Smooth muscle cell of the umbilical artery (primary cell): ENCODE measurements around the gene CORO1C. TPM values are rescaled to one million over a fixed set of nuclear protein-coding genes. Genes with fewer than 3 reads are reported as not detected.

Source experiments
- total RNA-seq: library from RNA; depleted of rRNA; stranded (reverse); fragments of >200 nt; gene quantifications from 2 replicates; pipeline ENCODE4 v1.2.3, GENCODE V29; 2014

CORO1C gene
- total RNA-seq: 168 and 308 TPM in 2 replicates

DNA sequence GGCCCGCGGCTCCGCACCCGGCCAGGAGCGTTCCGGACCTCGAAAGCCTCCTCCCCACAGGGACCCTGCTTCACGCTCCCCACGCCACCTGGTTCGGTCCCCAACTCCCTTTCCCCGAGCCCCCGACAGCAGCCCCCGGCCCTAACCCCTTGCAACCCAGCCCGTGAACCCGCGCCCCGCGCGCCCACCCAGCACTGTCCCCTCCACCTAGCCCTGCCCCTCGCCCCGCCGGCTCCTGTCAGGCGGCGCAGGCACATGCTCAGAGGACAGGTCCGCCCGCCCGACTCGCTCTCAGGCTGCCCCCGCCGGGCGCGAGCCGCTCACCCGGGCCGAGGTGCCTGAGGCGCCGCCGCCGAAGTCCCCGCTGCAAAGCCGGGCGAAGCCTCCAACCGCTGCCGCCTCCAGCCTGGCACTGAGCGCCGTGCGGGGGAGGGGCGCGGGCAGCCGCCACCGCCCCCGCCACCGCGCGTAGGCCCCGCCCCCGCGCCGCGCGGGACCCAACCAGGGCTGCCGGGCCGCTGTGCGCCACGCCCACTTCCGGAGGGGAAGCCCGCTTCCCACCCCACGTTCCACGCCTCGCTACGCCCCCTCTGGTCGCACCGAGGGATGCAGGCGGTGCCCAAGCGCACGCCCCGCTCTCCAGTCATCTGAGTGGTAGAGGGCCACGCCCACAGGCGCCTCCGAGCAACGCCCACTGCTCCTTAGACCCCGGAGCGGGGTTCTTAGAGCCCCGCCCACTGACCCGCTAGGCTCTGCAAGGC is at the start of gene CORO1C:
CORO1C (minus strand) TSS at position 414 of the 761 bp plus-strand sequence. CDS start 30,200 bp downstream, outside the sequence.

DNA sequence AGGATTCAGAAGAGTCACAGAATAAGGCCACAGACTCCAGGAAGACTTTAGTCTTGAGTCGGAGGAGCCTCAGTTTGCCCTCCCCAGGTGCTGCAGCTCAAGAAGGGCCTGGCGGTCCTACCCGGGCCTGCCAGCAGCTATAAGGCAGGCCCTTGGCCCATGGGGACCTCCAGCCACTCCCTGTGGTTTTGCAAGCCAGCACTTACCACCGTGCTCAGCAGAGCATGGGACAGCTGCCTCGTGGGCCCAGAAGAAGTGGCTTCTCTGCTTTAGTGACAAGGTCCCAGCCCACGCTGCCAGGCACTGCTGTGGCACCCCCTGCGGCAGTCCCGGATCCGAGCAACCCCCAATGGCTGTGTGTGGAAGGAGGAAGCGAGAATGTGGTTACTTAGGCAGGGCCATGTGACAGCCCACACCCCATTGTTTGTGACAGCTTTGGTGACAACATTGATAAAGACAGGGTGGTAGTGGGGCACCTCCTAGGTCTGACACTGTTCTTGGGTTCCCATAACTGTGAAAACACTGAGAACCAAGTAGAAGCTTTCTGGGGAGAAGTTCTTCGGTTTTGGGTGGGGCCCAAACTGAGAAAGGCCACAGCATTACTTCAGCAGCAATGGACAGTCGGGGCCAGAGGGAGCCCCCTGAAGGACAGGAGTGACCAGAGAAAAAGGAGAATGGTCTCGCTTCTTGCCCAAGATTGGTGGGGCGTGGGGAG is 97.6 kb downstream of the CORO1C start, which contains the start of gene SELPLG:
SELPLG (minus strand) TSS at position 361 of the 715 bp plus-strand sequence. CDS start 9,587 bp downstream, outside the sequence.

DNA sequence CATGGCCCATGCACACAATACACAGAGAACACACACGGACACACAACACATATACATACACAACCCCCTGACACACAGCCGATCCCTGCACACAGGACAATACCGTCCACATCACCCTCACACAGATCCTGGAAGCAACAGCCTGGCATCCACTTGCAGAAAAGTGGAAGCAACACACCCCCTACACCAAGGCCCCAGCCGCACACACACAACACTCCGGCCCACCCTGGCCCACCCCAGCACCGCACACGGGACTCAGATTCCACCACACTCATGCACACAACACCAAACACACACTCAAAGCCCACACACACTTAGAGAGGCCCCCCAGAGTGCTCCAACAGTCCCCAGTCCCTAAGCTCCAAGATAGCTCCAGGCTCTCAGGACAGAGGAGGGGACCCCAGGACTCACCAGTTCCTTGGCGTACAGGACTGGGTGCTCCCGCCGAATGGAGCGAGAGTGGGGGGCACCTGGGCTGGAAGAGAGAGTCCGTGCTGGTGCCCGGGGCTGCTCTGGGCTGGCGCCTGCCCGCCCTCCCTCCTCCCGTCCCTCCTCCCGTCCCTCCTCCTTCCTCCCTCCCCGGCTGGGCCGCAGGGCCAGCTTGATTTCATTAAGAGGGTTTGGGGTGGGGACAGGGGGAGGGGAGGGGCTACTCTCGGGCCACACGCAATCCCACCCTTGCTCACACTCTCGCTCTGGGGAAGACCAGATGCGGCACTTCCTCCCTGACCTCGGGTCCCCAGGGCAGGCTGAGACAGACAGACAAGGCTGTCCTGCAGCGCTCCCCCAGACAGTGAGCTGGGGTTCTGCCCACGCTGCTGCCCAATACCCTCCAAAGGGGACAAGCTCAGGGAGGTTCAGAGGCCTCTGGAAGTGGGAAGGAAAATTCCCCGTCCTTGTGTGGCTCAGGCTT is 133.5 kb downstream of the CORO1C start, which contains the start of gene TMEM119:
TMEM119 (minus strand) TSS at position 526 of the 913 bp plus-strand sequence. CDS start 5,701 bp downstream, outside the sequence.

Other genes starting within 250 kb of the CORO1C start
- gene FICD, start 216.2 kb downstream of the CORO1C start, total RNA-seq: 17.1 and 22.6 TPM in 2 replicates
- 49.6 and 57.2 TPM in 2 replicates for gene SART3, start 170.3 kb downstream of the CORO1C start, total RNA-seq
- gene ISCU, start 168.9 kb downstream of the CORO1C start, total RNA-seq: 127 and 155 TPM in 2 replicates
- 2.3 and 24.9 TPM in 2 replicates for gene TMEM119, start 133.4 kb downstream of the CORO1C start, total RNA-seq
- gene SELPLG, start 97.6 kb downstream of the CORO1C start, total RNA-seq: 0.89 and 2.2 TPM in 2 replicates
- 22.6 and 58.2 TPM in 2 replicates for gene SSH1, start 126.1 kb upstream of the CORO1C start, total RNA-seq
- not detected in 2 replicates for gene DAO, start 148.6 kb upstream of the CORO1C start, total RNA-seq